Ishikawa (cell line): ENCODE measurements around the gene SYNDIG1.

Experiments used
- CEBPB ChIP-seq: IDR thresholded peaks from 2 replicates; pipeline ENCODE4 v1.6.1; 2012
- CREB1 ChIP-seq: IDR thresholded peaks from 2 replicates; pipeline ENCODE4 v1.6.1; 2012; ENCODE audit warnings: low read depth
- EGR1 ChIP-seq: IDR thresholded peaks from 2 replicates; pipeline ENCODE4 v1.6.1; 2012
- EP300 ChIP-seq: IDR thresholded peaks from 2 replicates; pipeline ENCODE4 v1.6.1; 2012; ENCODE audit warnings: borderline replicate concordance
- FOXM1 ChIP-seq: IDR thresholded peaks from 2 replicates; pipeline ENCODE4 v1.6.1; 2012; ENCODE audit warnings: low read depth, borderline replicate concordance
- MAX ChIP-seq: IDR thresholded peaks from 2 replicates; pipeline ENCODE4 v1.6.1; 2012
- NFIC ChIP-seq: IDR thresholded peaks from 2 replicates; pipeline ENCODE4 v1.6.1; 2012
- RAD21 ChIP-seq: IDR thresholded peaks from 2 replicates; pipeline ENCODE4 v1.6.1; 2012; ENCODE audit warnings: low read depth
- REST ChIP-seq: IDR thresholded peaks from 2 replicates; pipeline ENCODE4 v1.6.1; 2012; ENCODE audit warnings: low read depth, mild to moderate bottlenecking
- TAF1 ChIP-seq: IDR thresholded peaks from 2 replicates; pipeline ENCODE4 v1.6.1; 2012; ENCODE audit warnings: low read depth, mild to moderate bottlenecking
- TCF12 ChIP-seq: IDR thresholded peaks from 2 replicates; pipeline ENCODE4 v1.6.1; 2012; ENCODE audit warnings: low read depth
- TEAD4 ChIP-seq: IDR thresholded peaks from 2 replicates; pipeline ENCODE4 v1.6.1; 2012
- USF1 ChIP-seq: IDR thresholded peaks from 2 replicates; pipeline ENCODE4 v1.6.1; 2012
- YY1 ChIP-seq: IDR thresholded peaks from 2 replicates; pipeline ENCODE4 v1.6.1; 2012; ENCODE audit warnings: low read depth
- ZBTB7A ChIP-seq: IDR thresholded peaks from 2 replicates; pipeline ENCODE4 v1.6.1; 2012; ENCODE audit warnings: low read depth

SYNDIG1 gene

GRCh38 chr20:24582373-24583168 is 113.1 kb downstream of the SYNDIG1 start:
- no peak for TF ChIP-seq TAF1
- TF ChIP-seq CREB1 = no peak
- TF ChIP-seq YY1 = no peak
- TF ChIP-seq EGR1 = no peak
- no peak for TF ChIP-seq TCF12
- no peak for TF ChIP-seq TEAD4
- no peak for TF ChIP-seq MAX
- no peak for TF ChIP-seq ZBTB7A
- no peak for TF ChIP-seq EP300

- TF ChIP-seq EP300 (no peak), REST (no peak), USF1 (no peak), NFIC (no peak), CREB1 (no peak), TCF12 (no peak), MAX (no peak), CEBPB (no peak), ZBTB7A (no peak), TAF1 (no peak), TEAD4 (no peak), RAD21 (no peak), EGR1 (no peak), YY1 (no peak), FOXM1 (no peak)
Observed at GRCh38 chr20:24583169-24583792, 113.9 kb downstream of the SYNDIG1 start.

- TF ChIP-seq TEAD4 = no peak
Observed at GRCh38 chr20:24584078-24584477, 114.6 kb downstream of the SYNDIG1 start.

GRCh38 chr20:24584538-24585356 is 115.3 kb downstream of the SYNDIG1 start:
- TF ChIP-seq TEAD4 (no peak), EGR1 (no peak), CREB1 (no peak), CEBPB (no peak), FOXM1 (no peak), TAF1 (no peak), ZBTB7A (no peak), USF1 (no peak), RAD21 (no peak), MAX (no peak), YY1 (no peak), TCF12 (no peak)

GRCh38 chr20:24585796-24586522 is 116.5 kb downstream of the SYNDIG1 start:
- TF ChIP-seq FOXM1 (no peak), EP300 (no peak), NFIC (no peak)

GRCh38 chr20:24586523-24586840 is 117.1 kb downstream of the SYNDIG1 start:
- TF ChIP-seq CEBPB (no peak), MAX (no peak), TEAD4 (no peak), NFIC (no peak), TCF12 (no peak), EGR1 (no peak), FOXM1 (no peak), RAD21 (no peak), REST (no peak), YY1 (no peak), CREB1 (no peak), TAF1 (no peak), ZBTB7A (no peak), EP300 (no peak), USF1 (no peak)
